ENCODE measurements around the gene LAMC1. TPM values are rescaled to one million over a fixed set of nuclear protein-coding genes. Genes with fewer than 3 reads are reported as not detected.

The LAMC1 gene
- total RNA-seq, 4 donors from 2014 or later, result 387 to 474 (median 408) TPM

DNA sequence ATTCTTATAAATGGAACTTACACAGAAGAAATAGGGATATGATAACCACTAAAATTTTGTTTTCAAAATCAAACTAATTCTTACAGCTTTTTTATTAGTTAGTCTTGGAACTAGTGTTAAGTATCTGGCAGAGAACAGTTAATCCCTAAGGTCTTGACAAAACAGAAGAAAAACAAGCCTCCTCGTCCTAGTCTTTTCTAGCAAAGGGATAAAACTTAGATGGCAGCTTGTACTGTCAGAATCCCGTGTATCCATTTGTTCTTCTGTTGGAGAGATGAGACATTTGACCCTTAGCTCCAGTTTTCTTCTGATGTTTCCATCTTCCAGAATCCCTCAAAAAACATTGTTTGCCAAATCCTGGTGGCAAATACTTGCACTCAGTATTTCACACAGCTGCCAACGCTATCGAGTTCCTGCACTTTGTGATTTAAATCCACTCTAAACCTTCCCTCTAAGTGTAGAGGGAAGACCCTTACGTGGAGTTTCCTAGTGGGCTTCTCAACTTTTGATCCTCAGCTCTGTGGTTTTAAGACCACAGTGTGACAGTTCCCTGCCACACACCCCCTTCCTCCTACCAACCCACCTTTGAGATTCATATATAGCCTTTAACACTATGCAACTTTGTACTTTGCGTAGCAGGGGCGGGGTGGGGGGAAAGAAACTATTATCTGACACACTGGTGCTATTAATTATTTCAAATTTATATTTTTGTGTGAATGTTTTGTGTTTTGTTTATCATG is 120.5 kb downstream of the LAMC1 start:
- 75% methylated on average over 7 of the region's 7 CpGs for WGBS
- Histone ChIP-seq H3K4me3 (no peak overlapping the region), H3K36me3 (peaks cover 0 to 50% (median 23%) of the 10 kb centered on the region in 4 donors), H3K27me3 (no peaks in the 10 kb centered on the region), H3K4me1 (peaks cover 20 to 76% (median 71%) of the 10 kb centered on the region in 4 donors), H3K27ac (replicated peaks in 1 of 4) (peak overlapping the region; percentile 78 to 81 (median 80)), H3K9me3 (no peaks in the 10 kb centered on the region)
- intact Hi-C loops (cut with DNase I), result loop anchor here (5.0 kb wide), 2 partner anchors 44 to 89 kb away; partner anchors contain the start of gene LAMC2
- TF ChIP-seq POLR2AphosphoS5 (IDR thresholded peaks at IDR 0.05) (peak in 1 of 2 donors; percentile 25), EP300 (IDR thresholded peaks at IDR 0.05) (no peak)
- TF ChIP-seq, protein P1, sequence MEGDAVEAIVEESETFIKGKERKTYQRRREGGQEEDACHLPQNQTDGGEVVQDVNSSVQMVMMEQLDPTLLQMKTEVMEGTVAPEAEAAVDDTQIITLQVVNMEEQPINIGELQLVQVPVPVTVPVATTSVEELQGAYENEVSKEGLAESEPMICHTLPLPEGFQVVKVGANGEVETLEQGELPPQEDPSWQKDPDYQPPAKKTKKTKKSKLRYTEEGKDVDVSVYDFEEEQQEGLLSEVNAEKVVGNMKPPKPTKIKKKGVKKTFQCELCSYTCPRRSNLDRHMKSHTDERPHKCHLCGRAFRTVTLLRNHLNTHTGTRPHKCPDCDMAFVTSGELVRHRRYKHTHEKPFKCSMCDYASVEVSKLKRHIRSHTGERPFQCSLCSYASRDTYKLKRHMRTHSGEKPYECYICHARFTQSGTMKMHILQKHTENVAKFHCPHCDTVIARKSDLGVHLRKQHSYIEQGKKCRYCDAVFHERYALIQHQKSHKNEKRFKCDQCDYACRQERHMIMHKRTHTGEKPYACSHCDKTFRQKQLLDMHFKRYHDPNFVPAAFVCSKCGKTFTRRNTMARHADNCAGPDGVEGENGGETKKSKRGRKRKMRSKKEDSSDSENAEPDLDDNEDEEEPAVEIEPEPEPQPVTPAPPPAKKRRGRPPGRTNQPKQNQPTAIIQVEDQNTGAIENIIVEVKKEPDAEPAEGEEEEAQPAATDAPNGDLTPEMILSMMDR (IDR thresholded peaks at IDR 0.05), result no peak
- DNase-seq (ENCODE audit: extremely low spot score), result no peak

DNA sequence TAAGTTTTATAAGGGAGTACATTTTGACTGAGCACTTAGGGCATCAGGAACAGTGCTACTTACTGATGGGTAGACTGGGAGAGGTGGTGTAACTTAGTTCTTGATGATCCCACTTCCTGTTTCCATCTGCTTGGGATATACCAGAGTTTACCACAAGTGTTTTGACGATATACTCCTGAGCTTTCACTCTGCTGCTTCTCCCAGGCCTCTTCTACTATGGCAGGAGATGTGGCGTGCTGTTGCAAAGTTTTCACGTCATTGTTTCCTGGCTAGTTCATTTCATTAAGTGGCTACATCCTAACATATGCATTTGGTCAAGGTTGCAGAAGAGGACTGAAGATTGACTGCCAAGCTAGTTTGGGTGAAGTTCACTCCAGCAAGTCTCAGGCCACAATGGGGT is 121.5 kb downstream of the LAMC1 start:
- no peak for DNase-seq (ENCODE audit: extremely low spot score)
- Histone ChIP-seq H3K27me3 (no peaks in the 10 kb centered on the region), H3K27ac (replicated peaks in 1 of 4) (peak overlapping the region; percentile 78 to 81 (median 80)), H3K4me3 (no peak overlapping the region), H3K9me3 (no peaks in the 10 kb centered on the region), H3K4me1 (peaks cover 15 to 71% (median 67%) of the 10 kb centered on the region in 4 donors), H3K36me3 (peaks cover 0 to 44% (median 22%) of the 10 kb centered on the region in 4 donors)
- WGBS, result 75% methylated on average over 3 of the region's 3 CpGs
- intact Hi-C loops (cut with DNase I), result loop anchor here (5.0 kb wide), 2 partner anchors 43 to 88 kb away; partner anchors contain the start of gene LAMC2
- TF ChIP-seq, protein P1 (IDR thresholded peaks at IDR 0.05), result no peak
- TF ChIP-seq EP300 (IDR thresholded peaks at IDR 0.05) (no peak), POLR2A (IDR thresholded peaks at IDR 0.05; ENCODE audit: low read depth) (no peak), POLR2AphosphoS5 (IDR thresholded peaks at IDR 0.05) (no peak)

DNA sequence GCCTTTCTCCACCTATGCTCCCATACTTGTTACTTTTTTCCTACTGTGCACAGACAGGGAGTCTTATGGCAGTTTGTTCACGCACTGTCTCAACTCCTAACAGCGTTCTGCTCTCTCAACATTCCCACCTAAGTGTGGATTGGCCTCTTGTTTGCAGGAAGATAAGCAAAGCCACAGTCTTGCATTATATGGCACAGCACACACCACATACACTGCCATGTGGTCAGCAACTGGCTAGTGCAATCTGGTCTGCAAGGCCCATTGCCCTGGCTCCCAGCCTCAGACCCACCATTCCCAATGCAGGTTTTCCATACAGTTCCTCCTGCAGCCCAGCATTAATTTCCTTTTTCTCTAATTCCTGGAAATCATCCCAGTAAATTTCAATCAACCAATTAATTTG is 124.5 kb downstream of the LAMC1 start:
- H3K36me3 ChIP-seq, result peaks cover 0 to 17% (median 8%) of the 10 kb centered on the region in 4 donors
- peaks cover 8 to 42% (median 40%) of the 10 kb centered on the region in 4 donors for H3K4me1 ChIP-seq
- H3K27ac ChIP-seq (replicated peaks in 1 of 4), result peak overlapping the region; percentile 58 to 72 (median 66)
- H3K4me3 ChIP-seq, result no peak overlapping the region
- WGBS, result 52% methylated on average over 2 of the region's 2 CpGs
- H3K27me3 ChIP-seq, result no peaks in the 10 kb centered on the region
- no peak for TF ChIP-seq EP300 (IDR thresholded peaks at IDR 0.05)
- TF ChIP-seq, protein P1 (IDR thresholded peaks at IDR 0.05), result no peak
- no peak for TF ChIP-seq POLR2AphosphoS5 (IDR thresholded peaks at IDR 0.05)
- no peak for TF ChIP-seq POLR2A (IDR thresholded peaks at IDR 0.05; ENCODE audit: low read depth)
- no peaks in the 10 kb centered on the region for H3K9me3 ChIP-seq
- DNase-seq (ENCODE audit: extremely low spot score), result no peak
- intact Hi-C loops (cut with DNase I), result no loop called here

DNA sequence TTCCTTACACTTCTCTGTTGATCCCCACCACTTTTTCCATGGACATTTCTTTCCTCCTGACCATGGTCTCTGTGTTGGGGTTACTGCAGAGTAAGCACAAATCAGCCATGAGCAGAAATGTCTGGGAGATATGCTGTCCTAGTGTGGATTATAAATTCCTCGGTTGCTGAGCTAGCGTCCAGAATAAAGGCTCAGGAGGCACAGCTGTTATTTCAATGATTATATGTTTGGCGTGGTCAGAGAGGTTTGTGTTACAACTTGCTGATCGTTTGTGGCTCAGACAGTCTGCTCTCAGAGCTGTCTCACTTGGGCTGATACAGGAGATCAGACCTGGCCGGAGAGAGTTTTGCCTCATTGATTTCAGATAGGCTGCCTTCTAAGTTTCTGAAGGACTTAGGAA is 125.4 kb downstream of the LAMC1 start:
- H3K27me3 ChIP-seq, result no peaks in the 10 kb centered on the region
- DNase-seq (ENCODE audit: extremely low spot score), result no peak
- no peak overlapping the region for H3K4me3 ChIP-seq
- H3K36me3 ChIP-seq, result peaks cover 0 to 9% (median 4%) of the 10 kb centered on the region in 4 donors
- 22% methylated on average over 5 of the region's 5 CpGs for WGBS
- intact Hi-C loops (cut with DNase I), result no loop called here
- no peak for TF ChIP-seq POLR2A (IDR thresholded peaks at IDR 0.05; ENCODE audit: low read depth)
- TF ChIP-seq, protein P1 (IDR thresholded peaks at IDR 0.05), result no peak
- TF ChIP-seq POLR2AphosphoS5 (IDR thresholded peaks at IDR 0.05), result peak in 1 of 2 donors; percentile 36
- H3K27ac ChIP-seq (replicated peaks in 1 of 4), result peak overlapping the region; percentile 58 to 72 (median 66)
- H3K9me3 ChIP-seq, result no peaks in the 10 kb centered on the region
- H3K4me1 ChIP-seq, result peaks cover 8 to 34% (median 31%) of the 10 kb centered on the region in 4 donors
